ENCODE results near the gene OR4K2. TPM values are rescaled to one million over a fixed set of nuclear protein-coding genes. Genes with fewer than 3 reads are reported as not detected.
"Not testable (repeated sequence)": the region's sequence is repeated elsewhere in the genome, so short reads cannot be mapped to it uniquely, and the experiment has no call there.

OR4K2 gene
- total RNA-seq, 1 experiment from 2014 or later: not detected

DNA sequence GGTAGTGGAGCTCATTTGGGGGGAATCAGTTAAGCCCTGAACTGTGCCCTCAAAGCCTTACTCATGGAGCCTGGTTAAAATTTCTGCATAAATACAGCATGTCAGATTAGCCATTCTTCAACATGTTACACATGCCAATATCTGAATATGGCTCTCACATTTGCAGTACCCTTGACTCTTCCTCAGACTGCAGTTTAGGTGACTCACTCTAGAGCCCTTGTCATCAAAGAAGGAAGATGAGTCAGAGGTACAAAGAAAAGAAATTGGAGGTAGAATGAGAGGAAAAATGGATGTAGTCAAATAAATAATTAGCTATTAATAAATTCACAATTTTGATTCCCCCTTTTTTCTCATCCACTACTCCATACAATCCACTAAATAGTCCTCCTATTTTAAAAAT lies 23.6 kb upstream of the OR4K2 start:
- H4K5ac ChIP-seq (ENCODE audit: insufficient read length, low read depth, low read length): no peak overlapping the region
- no peaks in the 10 kb centered on the region for H4K20me1 ChIP-seq (ENCODE audit: control insufficient read depth, insufficient read depth, insufficient read length)
- peaks cover 11 to 47% (median 43%) of the 10 kb centered on the region in 3 experiments; a peak in 6 of 7 replicates for H3K36me3 Mint-ChIP-seq (ENCODE audit: insufficient read depth in 1 of 3, low read depth in 3 of 3)
- no peak overlapping the region for H3K14ac ChIP-seq (ENCODE audit: insufficient read depth, low read length)
- H4K91ac ChIP-seq (ENCODE audit: insufficient read length, low read depth, low read length): no peak overlapping the region
- H3K4me3 Mint-ChIP-seq: no peak overlapping the region
- no peaks in the 10 kb centered on the region for H3K79me1 ChIP-seq (ENCODE audit: insufficient read depth, low read depth, low read length, poor library complexity, severe bottlenecking)
- no peak overlapping the region for H3K27ac ChIP-seq (ENCODE audit: insufficient read length, low read depth, low read length)
- H2AK5ac ChIP-seq (ENCODE audit: insufficient read length, low read length): no peak overlapping the region
- H2BK5ac ChIP-seq (ENCODE audit: insufficient read length, low read length): no peak overlapping the region
- no peak overlapping the region for H2BK120ac ChIP-seq (ENCODE audit: low read depth, low read length, poor library complexity, severe bottlenecking)
- H3K79me2 ChIP-seq (ENCODE audit: insufficient read depth, low read length): no peaks in the 10 kb centered on the region
- H3K4ac ChIP-seq (ENCODE audit: low read depth, low read length): no peak overlapping the region
- no peaks in the 10 kb centered on the region for H3K4me1 ChIP-seq (ENCODE audit: insufficient read depth, low read length)
- no peaks in the 10 kb centered on the region for H3K27me3 ChIP-seq (ENCODE audit: insufficient read depth, low read length)
- no peak overlapping the region for H3K27ac Mint-ChIP-seq
- no peaks in the 10 kb centered on the region for H3K23me2 ChIP-seq (ENCODE audit: insufficient read length, low read depth, low read length, poor library complexity, severe bottlenecking)
- H2BK12ac ChIP-seq (ENCODE audit: insufficient read length, low read depth, low read length): no peak overlapping the region
- H2AFZ ChIP-seq (ENCODE audit: low read length): no peak overlapping the region
- H3K18ac ChIP-seq (ENCODE audit: insufficient read length, low read depth, low read length): no peak overlapping the region
- H3K27me3 Mint-ChIP-seq (ENCODE audit: low read depth): no peaks in the 10 kb centered on the region
- H3K56ac ChIP-seq (ENCODE audit: insufficient read length, low read depth, low read length): no peak overlapping the region
- H3K9me3 Mint-ChIP-seq: peaks cover 79 to 87% of the 10 kb centered on the region in 2 experiments
- H3K23ac ChIP-seq (ENCODE audit: insufficient read length, low read depth, low read length): no peak overlapping the region
- H3K9me3 ChIP-seq (ENCODE audit: control insufficient read depth, low read depth, low read length): peaks cover 77% of the 10 kb centered on the region
- DNase-seq: no peak
- no peak overlapping the region for H3K4me2 ChIP-seq (ENCODE audit: insufficient read depth, insufficient read length, low read length)
- no peak overlapping the region for H2BK20ac ChIP-seq (ENCODE audit: low read depth, low read length, poor library complexity, severe bottlenecking)
- no peak overlapping the region for H3K9ac ChIP-seq (ENCODE audit: extremely low read depth, insufficient read length, low read length)
- H2BK15ac ChIP-seq (ENCODE audit: low read depth, low read length): no peak overlapping the region
- no peaks in the 10 kb centered on the region for H3K4me1 Mint-ChIP-seq
- TF ChIP-seq, protein P1, sequence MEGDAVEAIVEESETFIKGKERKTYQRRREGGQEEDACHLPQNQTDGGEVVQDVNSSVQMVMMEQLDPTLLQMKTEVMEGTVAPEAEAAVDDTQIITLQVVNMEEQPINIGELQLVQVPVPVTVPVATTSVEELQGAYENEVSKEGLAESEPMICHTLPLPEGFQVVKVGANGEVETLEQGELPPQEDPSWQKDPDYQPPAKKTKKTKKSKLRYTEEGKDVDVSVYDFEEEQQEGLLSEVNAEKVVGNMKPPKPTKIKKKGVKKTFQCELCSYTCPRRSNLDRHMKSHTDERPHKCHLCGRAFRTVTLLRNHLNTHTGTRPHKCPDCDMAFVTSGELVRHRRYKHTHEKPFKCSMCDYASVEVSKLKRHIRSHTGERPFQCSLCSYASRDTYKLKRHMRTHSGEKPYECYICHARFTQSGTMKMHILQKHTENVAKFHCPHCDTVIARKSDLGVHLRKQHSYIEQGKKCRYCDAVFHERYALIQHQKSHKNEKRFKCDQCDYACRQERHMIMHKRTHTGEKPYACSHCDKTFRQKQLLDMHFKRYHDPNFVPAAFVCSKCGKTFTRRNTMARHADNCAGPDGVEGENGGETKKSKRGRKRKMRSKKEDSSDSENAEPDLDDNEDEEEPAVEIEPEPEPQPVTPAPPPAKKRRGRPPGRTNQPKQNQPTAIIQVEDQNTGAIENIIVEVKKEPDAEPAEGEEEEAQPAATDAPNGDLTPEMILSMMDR (conservative IDR thresholded peaks at IDR 0.05): no peak
- no peak overlapping the region for H3T11ph ChIP-seq (ENCODE audit: low read length)
- H4K8ac ChIP-seq (replicated peaks; ENCODE audit: insufficient read length, low read depth, low read length): no peak overlapping the region

DNA sequence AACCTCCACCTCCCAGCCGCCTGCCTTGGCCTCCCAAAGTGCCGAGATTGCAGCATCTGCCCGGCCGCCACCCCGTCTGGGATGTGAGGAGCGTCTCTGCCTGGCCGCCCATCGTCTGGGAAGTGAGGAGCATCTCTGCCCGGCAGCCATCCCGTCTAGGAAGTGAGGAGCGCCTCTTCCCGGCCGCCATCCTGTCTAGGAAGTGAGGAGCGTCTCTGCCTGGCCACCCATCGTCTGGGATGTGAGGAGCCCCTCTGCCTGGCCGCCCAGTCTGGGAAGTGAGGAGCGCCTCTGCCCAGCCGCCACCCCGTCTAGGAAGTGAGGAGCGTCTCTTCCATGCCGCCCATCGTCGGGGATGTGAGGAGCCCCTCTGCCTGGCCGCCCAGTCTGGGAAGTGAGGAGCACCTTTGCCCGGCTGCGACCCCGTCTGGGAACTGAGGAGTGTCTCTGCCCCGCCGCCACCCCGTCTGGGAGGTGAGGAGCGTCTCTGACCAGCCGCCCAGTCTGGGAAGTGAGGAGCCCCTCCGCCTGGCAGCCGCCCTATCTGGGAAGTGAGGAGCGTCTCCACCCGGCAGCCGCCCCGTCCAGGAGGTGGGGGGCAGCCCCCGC lies 8.8 kb upstream of the OR4K2 start:
- not testable (repeated sequence) for H4K20me1 ChIP-seq (ENCODE audit: control insufficient read depth, insufficient read depth, insufficient read length); H3K4me3 Mint-ChIP-seq; H3T11ph ChIP-seq (ENCODE audit: low read length); H4K5ac ChIP-seq (ENCODE audit: insufficient read length, low read depth, low read length); H3K27ac ChIP-seq (ENCODE audit: insufficient read length, low read depth, low read length); H4K8ac ChIP-seq (replicated peaks; ENCODE audit: insufficient read length, low read depth, low read length); H3K4me1 Mint-ChIP-seq; H4K91ac ChIP-seq (ENCODE audit: insufficient read length, low read depth, low read length); H3K9ac ChIP-seq (ENCODE audit: extremely low read depth, insufficient read length, low read length); H3K79me2 ChIP-seq (ENCODE audit: insufficient read depth, low read length); H3K14ac ChIP-seq (ENCODE audit: insufficient read depth, low read length); H2AK5ac ChIP-seq (ENCODE audit: insufficient read length, low read length); H3K4ac ChIP-seq (ENCODE audit: low read depth, low read length); H3K27me3 Mint-ChIP-seq (ENCODE audit: low read depth); H2BK120ac ChIP-seq (ENCODE audit: low read depth, low read length, poor library complexity, severe bottlenecking); H2BK5ac ChIP-seq (ENCODE audit: insufficient read length, low read length); H3K56ac ChIP-seq (ENCODE audit: insufficient read length, low read depth, low read length); H3K18ac ChIP-seq (ENCODE audit: insufficient read length, low read depth, low read length); H3K23me2 ChIP-seq (ENCODE audit: insufficient read length, low read depth, low read length, poor library complexity, severe bottlenecking); DNase-seq; H3K23ac ChIP-seq (ENCODE audit: insufficient read length, low read depth, low read length); H2AFZ ChIP-seq (ENCODE audit: low read length); H3K4me2 ChIP-seq (ENCODE audit: insufficient read depth, insufficient read length, low read length); H3K27me3 ChIP-seq (ENCODE audit: insufficient read depth, low read length); H3K79me1 ChIP-seq (ENCODE audit: insufficient read depth, low read depth, low read length, poor library complexity, severe bottlenecking); H2BK20ac ChIP-seq (ENCODE audit: low read depth, low read length, poor library complexity, severe bottlenecking); H2BK12ac ChIP-seq (ENCODE audit: insufficient read length, low read depth, low read length); H3K4me1 ChIP-seq (ENCODE audit: insufficient read depth, low read length); H2BK15ac ChIP-seq (ENCODE audit: low read depth, low read length); H3K27ac Mint-ChIP-seq
- H3K9me3 ChIP-seq (ENCODE audit: control insufficient read depth, low read depth, low read length): peaks cover 85% of the 10 kb centered on the region
- Mint-ChIP-seq H3K36me3 (ENCODE audit: insufficient read depth in 1 of 3, low read depth in 3 of 3) (peaks cover 0 to 13% (median 9%) of the 10 kb centered on the region in 3 experiments; a peak in 4 of 7 replicates), H3K9me3 (peaks cover 10 to 26% of the 10 kb centered on the region in 2 experiments)
- WGBS (ENCODE audit: extremely low coverage, insufficient read length, low lambda C conversion rate): no CpG with 5 or more reads among the region's 39 CpGs

Data from H9 (cell line).